NCI-H2081 treated with DMSO at 0.1 percent for 48 hours (cell line): ENCODE results near the gene EYS.
"Not testable (repeated sequence)": the region's sequence is repeated elsewhere in the genome, so short reads cannot be mapped to it uniquely, and the experiment has no call there.

Experiments
- DNase-seq: peaks from one replicate; lab custom pipeline; 2025; lab: John Stamatoyannopoulos, UW

Gene EYS

GRCh38 chr6:65633501-65633900 is 73.5 kb downstream of the EYS start:
- DNase-seq = no peak

DNA sequence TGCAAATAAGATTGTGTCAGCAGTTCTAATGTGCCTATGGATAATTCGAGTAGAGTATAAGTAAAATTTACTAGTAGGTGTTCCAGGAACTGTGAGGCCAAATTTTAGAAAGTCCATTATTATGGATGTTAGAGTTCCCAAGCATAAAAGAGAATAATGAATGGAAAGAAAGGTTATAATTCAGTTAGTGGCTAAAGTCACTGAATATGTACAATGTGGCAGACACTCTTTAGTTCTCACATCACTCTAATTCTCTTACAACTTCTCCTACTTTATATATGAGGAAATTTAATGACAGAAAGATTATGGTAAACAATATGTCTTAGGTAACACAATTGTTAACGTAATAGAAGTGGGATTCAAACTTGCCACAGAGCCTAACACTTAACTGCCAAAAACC is 75.3 kb downstream of the EYS start:
- no peak for DNase-seq

GRCh38 chr6:65627434-65627999 is 79.5 kb downstream of the EYS start:
- not testable (repeated sequence) for DNase-seq

DNA sequence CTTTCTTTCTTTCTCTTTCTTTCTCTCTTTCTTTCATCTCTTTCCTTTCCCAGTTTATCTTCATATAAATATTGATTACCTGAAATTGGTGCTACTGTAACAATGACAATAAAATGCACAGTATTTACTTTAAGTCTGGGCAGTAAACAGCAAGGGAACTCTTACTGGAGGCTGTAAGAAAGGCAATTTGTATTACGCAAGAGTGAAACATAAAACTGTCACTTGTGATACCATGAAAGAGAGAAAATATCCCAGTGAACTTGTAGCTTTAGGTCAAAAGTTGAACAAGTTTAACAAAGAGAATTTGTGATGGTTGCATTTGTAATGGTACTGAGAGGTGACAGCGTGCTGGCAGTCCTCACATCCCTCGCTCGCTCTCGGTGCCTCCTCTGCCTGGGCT is 80.0 kb downstream of the EYS start:
- DNase-seq = no peak

GRCh38 chr6:65623566-65623965 is 83.5 kb downstream of the EYS start:
- no peak for DNase-seq

GRCh38 chr6:65610746-65611145 is 96.3 kb downstream of the EYS start:
- DNase-seq = no peak

- DNase-seq = no peak
Measured at GRCh38 chr6:65595540-65595939, 111.5 kb downstream of the EYS start.

DNA sequence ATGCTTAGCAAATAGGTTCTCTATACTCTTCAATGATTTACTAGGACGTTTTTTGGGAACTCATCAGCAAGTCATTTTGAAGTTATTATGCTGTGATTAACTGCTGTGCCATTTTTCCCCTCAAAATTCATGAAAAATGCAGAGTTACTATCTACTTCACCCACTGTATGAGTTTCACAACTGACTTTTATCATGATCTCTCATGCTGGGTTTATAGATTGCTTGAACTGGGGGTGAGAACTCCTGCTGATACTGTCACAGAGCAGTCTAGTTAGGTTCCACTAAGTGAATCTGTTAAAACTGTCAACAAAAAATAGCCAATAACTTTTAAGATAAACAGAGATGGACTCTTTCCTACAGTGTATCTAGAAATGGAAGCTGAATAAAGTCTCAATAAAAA is 136.7 kb downstream of the EYS start:
- no peak for DNase-seq

GRCh38 chr6:65569505-65569904 is 137.5 kb downstream of the EYS start:
- DNase-seq = no peak

DNA sequence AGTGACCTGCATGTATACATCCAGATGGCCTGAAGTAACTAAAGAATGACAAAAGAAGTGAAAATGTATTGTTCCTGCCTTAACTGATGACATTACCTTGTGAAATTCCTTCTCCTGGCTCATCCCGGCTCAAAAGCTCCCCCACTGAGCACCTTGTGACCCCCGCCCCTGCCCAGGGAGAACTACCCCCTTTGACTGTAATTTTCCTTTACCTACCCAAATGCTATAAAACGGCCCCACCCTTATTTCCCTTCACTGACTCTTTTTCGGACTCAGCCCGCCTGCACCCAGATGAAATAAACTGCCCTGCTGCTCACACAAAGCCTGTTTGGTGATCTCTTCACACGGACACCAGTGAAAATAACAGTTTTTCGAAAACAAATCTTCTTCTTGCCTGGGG is 138.0 kb downstream of the EYS start:
- DNase-seq = not testable (repeated sequence)

DNA sequence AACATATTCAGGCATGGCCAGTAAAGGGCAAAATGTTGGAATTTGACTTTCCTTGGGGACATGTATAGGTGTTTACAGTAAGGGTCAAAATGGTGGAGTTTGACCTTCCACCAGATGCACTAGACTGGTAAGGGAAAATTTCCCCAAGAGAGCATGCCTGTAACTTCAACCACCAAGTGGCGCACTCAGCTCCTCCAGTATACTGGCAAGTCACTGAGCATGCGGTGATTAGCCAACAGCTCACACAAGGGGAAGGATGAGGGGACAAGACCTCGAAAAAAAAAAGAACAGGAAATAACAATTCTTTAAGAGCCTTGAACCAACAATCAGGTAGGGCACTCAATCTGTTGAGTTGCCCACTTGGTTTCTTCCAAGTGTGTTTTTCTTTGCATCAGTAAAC is 140.9 kb downstream of the EYS start:
- DNase-seq = no peak

GRCh38 chr6:65558071-65558470 is 149.0 kb downstream of the EYS start:
- DNase-seq = no peak

DNA sequence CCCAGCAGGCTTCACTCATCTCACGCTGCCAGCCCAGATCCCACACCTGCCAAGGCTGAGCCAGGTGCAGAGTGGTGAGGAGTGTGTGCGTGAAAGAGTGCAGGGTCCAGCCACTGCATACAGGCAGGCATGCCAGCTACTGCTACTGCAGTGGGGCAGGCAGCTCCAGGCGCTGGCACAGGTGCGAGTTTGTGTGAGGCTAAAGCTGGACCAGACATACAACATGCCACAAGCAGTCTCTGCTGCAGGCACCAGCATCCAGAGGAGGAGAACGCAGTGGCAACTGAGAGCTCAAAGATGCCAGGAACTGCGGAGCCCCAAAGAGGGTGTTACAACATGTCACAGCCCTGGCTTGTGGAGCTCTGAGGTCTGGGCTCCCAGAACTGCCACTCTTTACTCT is 149.8 kb downstream of the EYS start:
- DNase-seq = peak; percentile 17

DNA sequence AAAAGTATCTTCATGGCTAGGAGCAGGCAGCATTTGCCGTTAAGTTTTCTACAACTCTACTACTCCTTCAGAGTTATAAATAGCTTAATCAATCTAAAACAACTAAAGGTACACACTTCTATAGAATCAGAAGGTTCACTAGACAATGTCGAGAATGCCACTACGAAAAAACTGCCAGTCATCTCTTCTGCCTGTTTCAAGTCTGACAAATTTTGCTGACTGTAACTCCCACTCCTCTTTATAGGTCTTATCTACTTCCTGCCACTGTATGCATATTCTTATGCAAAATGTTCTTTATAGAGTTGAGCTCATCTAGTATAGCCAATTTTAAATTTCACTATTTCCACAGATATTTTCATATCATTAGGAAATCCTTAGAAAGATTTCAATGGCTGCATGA is 160.1 kb downstream of the EYS start:
- no peak for DNase-seq

GRCh38 chr6:65545920-65546319 is 161.1 kb downstream of the EYS start:
- DNase-seq = no peak

DNA sequence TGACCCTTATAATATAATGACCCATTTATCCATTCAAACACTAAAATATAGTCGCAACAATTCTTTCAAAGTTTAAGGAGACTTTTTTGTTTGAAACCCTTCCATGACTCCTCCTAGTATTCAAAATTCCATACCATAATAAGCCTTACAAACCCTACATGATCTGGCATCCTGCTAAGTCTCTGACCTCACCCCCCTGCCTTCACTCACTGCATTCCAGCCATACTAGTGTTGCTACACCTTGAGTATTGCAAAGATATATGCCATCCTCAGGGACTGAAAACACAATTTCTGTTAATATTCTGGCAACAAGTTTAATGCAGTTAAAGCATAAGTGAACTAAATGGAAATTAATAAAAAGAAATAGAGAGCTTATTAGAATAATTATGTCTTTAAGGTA is 168.4 kb downstream of the EYS start:
- DNase-seq = no peak

DNA sequence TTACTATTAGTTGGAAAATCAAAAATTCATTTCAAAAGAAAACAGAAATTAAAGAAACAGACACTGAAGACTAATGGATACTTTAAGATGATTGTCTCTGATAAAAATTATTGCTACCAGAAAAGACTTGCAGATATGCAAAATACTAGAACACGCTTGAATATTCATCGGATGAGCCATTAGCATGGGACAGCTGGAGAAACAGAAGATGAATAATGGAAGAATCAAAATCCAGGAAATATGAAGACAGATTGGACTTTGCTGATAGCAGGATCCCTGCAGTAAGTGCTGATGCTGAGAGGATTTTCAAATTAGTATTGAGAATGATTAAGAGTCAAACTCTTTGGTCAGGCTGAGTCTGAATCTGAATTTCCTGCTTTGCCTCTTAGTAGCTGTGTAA is 169.4 kb downstream of the EYS start:
- no peak for DNase-seq

GRCh38 chr6:65531533-65531932 is 175.5 kb downstream of the EYS start:
- DNase-seq = peak; percentile 6

DNA sequence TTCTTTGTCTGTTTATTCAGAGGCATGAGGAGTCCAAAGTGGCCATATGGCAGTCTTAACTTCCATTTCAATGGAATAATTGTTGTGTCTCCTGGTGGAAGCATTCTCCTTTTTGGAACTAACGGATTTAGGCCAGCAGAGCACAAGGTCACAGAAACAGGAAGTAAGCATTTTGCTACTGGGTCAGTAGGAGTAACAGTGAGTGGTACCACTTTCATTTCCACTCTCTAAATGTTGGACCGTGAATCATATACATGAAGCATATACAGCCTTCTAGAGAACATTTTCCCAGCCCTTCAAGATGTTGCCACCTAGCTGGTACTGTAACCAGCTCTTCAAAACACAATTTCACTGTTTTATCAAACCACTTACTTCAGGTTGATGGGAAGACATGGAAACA is 182.8 kb downstream of the EYS start:
- no peak for DNase-seq

- peak; percentile 27 for DNase-seq
Measured at GRCh38 chr6:65505736-65506135, 201.3 kb downstream of the EYS start.

DNA sequence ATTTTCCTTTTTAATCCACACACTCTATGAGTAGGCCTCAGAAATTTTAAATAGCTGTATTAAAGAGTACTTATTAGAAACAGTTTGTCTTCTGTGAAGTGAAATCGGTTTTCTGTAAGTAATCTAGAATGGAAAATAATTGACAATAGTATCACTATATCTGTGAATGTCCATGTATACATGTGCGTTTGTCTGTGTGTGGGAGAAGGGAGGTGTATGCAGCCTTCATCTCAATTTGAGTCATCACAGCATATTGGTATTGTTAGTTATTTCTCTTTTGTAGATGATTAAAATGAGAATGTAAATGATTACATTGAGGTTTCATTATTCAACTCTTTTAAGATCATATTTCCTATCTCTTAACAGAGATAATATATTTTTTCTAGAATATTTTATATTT is 206.0 kb downstream of the EYS start:
- no peak for DNase-seq

DNA sequence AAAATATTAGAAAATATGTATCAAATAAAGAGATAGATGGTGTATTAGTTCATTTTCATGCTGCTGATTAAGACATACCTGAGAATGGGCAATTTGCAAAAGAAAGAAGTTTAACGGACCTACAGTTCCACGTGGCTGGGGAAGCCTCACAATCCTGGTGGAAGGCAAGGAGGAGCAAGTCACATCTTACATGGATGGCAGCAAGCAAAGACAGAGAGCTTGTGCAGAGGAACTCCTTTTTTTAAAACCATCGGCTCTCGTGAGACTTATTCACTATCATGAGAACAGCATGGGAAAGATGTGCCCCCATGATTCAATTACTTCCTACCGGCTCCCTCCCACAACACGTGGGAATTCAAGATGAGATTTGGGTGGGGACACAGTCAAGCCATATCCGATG is 223.4 kb downstream of the EYS start:
- DNase-seq = not testable (repeated sequence)

DNA sequence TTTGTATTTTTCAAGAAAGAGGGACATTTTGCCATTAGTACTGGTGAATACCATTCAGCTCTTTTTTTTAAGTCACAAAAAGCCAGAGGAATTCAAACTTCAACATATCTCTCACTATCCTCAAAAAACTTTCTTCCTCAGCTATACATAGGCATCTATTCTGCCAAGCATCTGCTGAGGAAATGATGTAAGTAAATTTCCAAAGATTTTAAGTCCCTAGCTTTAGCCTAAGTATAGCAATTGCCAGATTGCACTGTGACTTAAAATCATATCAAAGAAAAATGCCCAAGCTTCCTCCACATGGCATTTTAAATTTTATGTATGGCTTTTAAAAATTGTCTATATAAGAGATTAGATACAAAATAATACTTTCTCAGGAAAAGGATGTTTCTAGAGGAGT is 237.4 kb downstream of the EYS start:
- no peak for DNase-seq

GRCh38 chr6:65468307-65468706 is 238.7 kb downstream of the EYS start:
- DNase-seq = no peak

DNA sequence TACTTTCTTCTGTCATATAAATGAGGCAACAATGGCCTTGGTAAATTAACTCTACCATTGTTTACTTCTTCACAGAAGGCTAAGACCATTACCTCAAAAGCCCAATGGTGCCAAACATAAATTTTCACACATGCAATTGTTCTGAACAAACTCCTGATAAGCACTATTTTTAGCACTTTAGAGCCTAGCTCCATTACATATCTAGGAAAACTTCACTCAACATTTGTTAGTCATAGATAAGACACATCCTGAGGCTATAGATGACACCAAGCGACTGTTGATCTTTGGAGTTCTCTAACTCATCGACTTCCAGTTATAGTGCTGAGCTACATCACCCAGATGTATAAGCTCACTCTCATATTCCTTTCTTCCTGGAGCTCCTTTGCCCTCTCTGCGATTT is 245.9 kb downstream of the EYS start:
- no peak for DNase-seq
